Panc1 (cell line): ENCODE data around the gene EAF1. TPM values are rescaled to one million over a fixed set of nuclear protein-coding genes. Genes with fewer than 3 reads are reported as not detected.
"Not testable (repeated sequence)": the region's sequence is repeated elsewhere in the genome, so short reads cannot be mapped to it uniquely, and the experiment has no call there.

Experiments used
- ATAC-seq: fragments of 200-7000 bp; cut with Tn5 transposase; 2 replicates; pipeline ENCODE4 v1.9.1; 2020; ENCODE audit warnings: mild to moderate bottlenecking, moderate library complexity
- BruUV-seq: library from RNA; stranded (reverse); fragments of 400-500 nt; replicated peaks from 2 replicates; lab custom pipeline; 2021; lab: Mats Ljungman, UMichigan
- CTCF ChIA-PET: fragments of 300-600 bp; sonication (Branson Sonifier 250); formaldehyde crosslinking; loops from one replicate; lab custom pipeline; 2022; ENCODE audit warnings: antibody characterized with exemption; lab: Charles Lee
- POLR2A ChIA-PET: fragments of 300-600 bp; sonication (Branson Sonifier 250); formaldehyde crosslinking; loops from one replicate; lab custom pipeline; 2022; ENCODE audit warnings: antibody characterized with exemption; lab: Charles Lee
- DNase-seq: peaks from one replicate; pipeline ENCODE4 v3.0.0-alpha.2; 2010; ENCODE audit warnings: low read depth, low spot score
- H3K27ac ChIP-seq: 2 replicates; pipeline ENCODE4 v1.5.1; 2011; ENCODE audit warnings: mild to moderate bottlenecking, low read length, inconsistent platforms
- H3K27me3 ChIP-seq: fragments of 200-500 bp; sonication (Bioruptor generic); 2 replicates; pipeline ENCODE4 v1.6.0; 2014; ENCODE audit warnings: low read length, inconsistent platforms; ENCODE audit not compliant: control insufficient read depth, insufficient read depth
- H3K36me3 ChIP-seq: fragments of 200-500 bp; sonication (Bioruptor generic); 2 replicates; pipeline ENCODE4 v1.5.1; 2014; ENCODE audit warnings: inconsistent platforms, mild to moderate bottlenecking, low read length, moderate library complexity; ENCODE audit not compliant: control insufficient read depth, insufficient read depth
- H3K4me1 ChIP-seq: 2 replicates; pipeline ENCODE4 v1.5.1; 2011; ENCODE audit warnings: inconsistent platforms, mild to moderate bottlenecking, low read length, moderate library complexity; ENCODE audit not compliant: control insufficient read depth, insufficient read depth
- H3K4me3 ChIP-seq, 2 experiments: 2 replicates each; pipeline ENCODE4 v1.5.1; 2011 to 2012; ENCODE audit warnings: low read depth in 2 of 2, low read length in 2 of 2, mild to moderate bottlenecking in 2 of 2, inconsistent platforms in 1 of 2, moderate library complexity in 1 of 2
- H3K9me3 ChIP-seq: fragments of 200-500 bp; sonication (Bioruptor generic); 2 replicates; pipeline ENCODE4 v1.5.1; 2014; ENCODE audit warnings: low read depth, mild to moderate bottlenecking, inconsistent platforms, low read length, moderate library complexity; ENCODE audit not compliant: control insufficient read depth, insufficient read depth
- CTCF ChIP-seq: fragments of 450-650 bp; IDR thresholded peaks from 2 replicates; pipeline ENCODE4 v1.5.1; 2017; ENCODE audit warnings: mild to moderate bottlenecking
- POLR2AphosphoS5 ChIP-seq: IDR thresholded peaks from 2 replicates; pipeline ENCODE4 v1.6.1; 2012; ENCODE audit warnings: mild to moderate bottlenecking, low read depth, low read length, moderate library complexity
- REST ChIP-seq, 2 experiments: IDR thresholded peaks; 2 replicates each; pipeline ENCODE4 v1.6.1; 2011 to 2012; ENCODE audit warnings: low read depth in 2 of 2, control low read depth in 1 of 2, low read length in 1 of 2, mild to moderate bottlenecking in 1 of 2, moderate library complexity in 1 of 2; ENCODE audit not compliant: insufficient read depth in 1 of 2
- SIN3A ChIP-seq: IDR thresholded peaks from 2 replicates; pipeline ENCODE4 v1.6.1; 2012; ENCODE audit warnings: low read depth, mild to moderate bottlenecking, low read length, moderate library complexity, borderline replicate concordance; ENCODE audit not compliant: insufficient read depth
- TCF7L2 ChIP-seq: IDR thresholded peaks from 2 replicates; pipeline ENCODE4 v1.6.1; 2011; ENCODE audit warnings: mild to moderate bottlenecking, low read depth, low read length, inconsistent platforms
- in situ Hi-C: cut with HindIII; loops from 2 replicates; pipeline ENCODE4 v1.10.0; 2016; ENCODE audit warnings: low sequenced_read_pairs, low pct_unique_long_range_greater_than_20kb
- intact Hi-C: fragments of 100-400 bp; cut with micrococcal nuclease; formaldehyde crosslinking; loops from one replicate; pipeline ENCODE4 v1.10.0; 2022; ENCODE audit not compliant: unreplicated experiment
- total RNA-seq: library from RNA; stranded (reverse); gene quantifications from one replicate; pipeline ENCODE4 v1.2.1, GENCODE V29; 2021; ENCODE audit not compliant: unreplicated experiment

EAF1 gene
- total RNA-seq, 1 experiment from 2014 or later = 16.1 TPM

GRCh38 chr3:15387735-15388134, 39.7 kb upstream of the EAF1 start:
- CTCF ChIA-PET = interaction anchor here (0.7 kb wide), 1 partner anchor 75 kb away, joined by 3 read pairs; no protein-coding TSS in a partner anchor
- H3K4me1 ChIP-seq = no peaks in the 10 kb centered on the region
- POLR2A ChIA-PET = no interaction called here
- H3K4me3 ChIP-seq = no peak overlapping the region
- no peak for DNase-seq
- BruUV-seq = no TSS peak
- H3K27ac ChIP-seq = no peak overlapping the region
- no peak for ATAC-seq
- intact Hi-C loops (no loop called here), in situ Hi-C loops (no loop called here)
- H3K36me3 ChIP-seq = no peaks in the 10 kb centered on the region
- no peak for TF ChIP-seq REST (IDR thresholded peaks at IDR 0.05; ENCODE audit: insufficient read depth in 1 of 2, low read depth in 2 of 2, low read length in 1 of 2)
- TF ChIP-seq CTCF = no peak
- no peak for TF ChIP-seq SIN3A
- TF ChIP-seq POLR2AphosphoS5 = no peak
- TF ChIP-seq TCF7L2 = no peak
- no peaks in the 10 kb centered on the region; the same call in 1 of the 2 replicates for H3K9me3 ChIP-seq
- H3K27me3 ChIP-seq = no peaks in the 10 kb centered on the region

GRCh38 chr3:15388335-15388734, 39.1 kb upstream of the EAF1 start:
- H3K27ac ChIP-seq, H3K27me3 ChIP-seq, BruUV-seq, intact Hi-C loops, DNase-seq, CTCF ChIA-PET, ATAC-seq, H3K4me3 ChIP-seq, H3K4me1 ChIP-seq, H3K9me3 ChIP-seq, POLR2A ChIA-PET, in situ Hi-C loops, H3K36me3 ChIP-seq: not testable (repeated sequence)

GRCh38 chr3:15390460-15390859, 36.9 kb upstream of the EAF1 start:
- Histone ChIP-seq H3K27ac (no peak overlapping the region), H3K9me3 (no peaks in the 10 kb centered on the region; the same call in 1 of the 2 replicates), H3K27me3 (no peaks in the 10 kb centered on the region), H3K4me1 (no peaks in the 10 kb centered on the region), H3K4me3 (no peak overlapping the region), H3K36me3 (no peaks in the 10 kb centered on the region)
- intact Hi-C loops = no loop called here
- no peak for ATAC-seq
- ChIA-PET CTCF (no interaction called here), POLR2A (no interaction called here)
- no peak for DNase-seq
- TF ChIP-seq TCF7L2 (no peak), REST (IDR thresholded peaks at IDR 0.05; ENCODE audit: insufficient read depth in 1 of 2, low read depth in 2 of 2, low read length in 1 of 2) (no peak), SIN3A (no peak), POLR2AphosphoS5 (no peak), CTCF (no peak)
- no TSS peak for BruUV-seq
- in situ Hi-C loops = no loop called here
